GM18526 (cell line): Measurements from ENCODE around the gene NFIC.

Source experiments
- POLR2A ChIP-seq: IDR thresholded peaks from 3 replicates; pipeline ENCODE4 v1.6.1; 2011; ENCODE audit not compliant: insufficient read length; ENCODE audit errors: extremely low read depth

The NFIC gene

DNA sequence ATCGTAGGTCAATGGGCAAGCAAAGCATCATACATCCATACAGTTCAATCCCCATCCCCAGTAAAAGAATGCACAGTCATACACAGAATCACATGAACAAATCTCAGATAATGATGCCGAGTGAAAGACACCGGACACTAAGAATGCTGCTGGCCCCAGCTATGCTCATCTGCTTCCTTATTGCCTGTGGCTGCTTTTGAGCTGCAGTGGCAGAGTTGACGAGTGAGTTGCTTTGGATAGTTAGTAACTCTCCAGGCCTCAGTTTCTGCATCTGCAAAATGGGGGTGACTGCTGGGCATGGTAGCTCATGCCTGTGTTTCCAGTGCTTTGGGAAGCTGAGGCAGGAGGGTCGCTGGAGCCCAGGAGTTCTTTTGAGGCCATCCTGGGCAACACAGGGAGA is 12.9 kb upstream of the NFIC start:
- no peak for TF ChIP-seq POLR2A

- TF ChIP-seq POLR2A, result no peak
Observed at GRCh38 chr19:3356805-3357204, 9.6 kb upstream of the NFIC start.

- TF ChIP-seq POLR2A, result no peak
Observed at GRCh38 chr19:3357271-3357991, 9.0 kb upstream of the NFIC start.

DNA sequence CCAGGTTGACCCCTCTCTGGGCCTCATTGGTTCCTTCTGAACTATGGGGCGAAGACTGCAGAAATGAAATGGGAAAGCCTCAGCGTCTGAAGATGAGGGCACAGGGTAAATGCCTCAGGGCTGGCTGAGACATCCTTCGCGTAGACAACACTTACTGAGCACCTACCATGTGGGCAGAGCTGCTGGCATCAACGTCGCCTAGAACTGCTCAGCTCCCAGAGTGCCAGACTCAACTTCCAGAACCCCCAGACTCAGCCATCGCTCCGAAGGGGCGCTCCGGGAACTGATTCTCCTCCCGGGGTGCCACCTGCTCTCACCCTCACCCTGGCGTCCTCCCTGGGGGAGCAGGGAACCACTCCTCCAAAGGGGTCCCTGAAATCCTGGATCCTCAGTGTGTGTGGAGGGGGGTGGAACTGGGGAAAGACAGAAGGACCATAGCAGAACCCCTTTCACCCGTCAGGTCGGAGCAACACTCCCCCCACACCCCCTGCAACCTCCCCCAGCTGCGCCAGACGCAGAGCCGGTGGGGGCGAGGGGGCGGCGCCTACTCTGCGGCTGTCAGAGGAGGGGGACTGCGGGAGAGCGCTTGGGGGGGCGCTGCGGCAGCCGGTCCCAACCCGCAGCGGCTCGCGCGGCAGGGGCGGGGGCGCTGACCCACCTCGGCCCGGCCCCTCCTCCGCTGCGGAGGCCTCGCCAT is 8.2 kb upstream of the NFIC start:
- TF ChIP-seq POLR2A, result no peak

DNA sequence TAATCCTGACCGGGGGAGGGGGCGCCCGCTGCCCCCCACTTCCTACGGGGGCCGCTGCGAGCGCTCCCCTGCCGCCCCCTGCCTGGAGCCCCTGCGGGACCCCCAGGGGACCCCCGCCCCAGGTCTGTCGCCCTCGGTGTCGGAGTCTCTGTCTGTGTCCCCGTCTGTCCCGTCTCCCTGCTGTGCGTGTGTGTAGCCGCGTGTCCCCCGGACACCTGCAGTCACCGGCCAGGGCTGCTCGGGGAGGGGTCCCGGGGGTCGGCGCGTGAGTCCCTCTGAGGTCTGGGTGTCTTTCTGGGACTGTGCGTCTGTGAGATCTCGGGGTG is 7.7 kb upstream of the NFIC start:
- TF ChIP-seq POLR2A, result no peak

DNA sequence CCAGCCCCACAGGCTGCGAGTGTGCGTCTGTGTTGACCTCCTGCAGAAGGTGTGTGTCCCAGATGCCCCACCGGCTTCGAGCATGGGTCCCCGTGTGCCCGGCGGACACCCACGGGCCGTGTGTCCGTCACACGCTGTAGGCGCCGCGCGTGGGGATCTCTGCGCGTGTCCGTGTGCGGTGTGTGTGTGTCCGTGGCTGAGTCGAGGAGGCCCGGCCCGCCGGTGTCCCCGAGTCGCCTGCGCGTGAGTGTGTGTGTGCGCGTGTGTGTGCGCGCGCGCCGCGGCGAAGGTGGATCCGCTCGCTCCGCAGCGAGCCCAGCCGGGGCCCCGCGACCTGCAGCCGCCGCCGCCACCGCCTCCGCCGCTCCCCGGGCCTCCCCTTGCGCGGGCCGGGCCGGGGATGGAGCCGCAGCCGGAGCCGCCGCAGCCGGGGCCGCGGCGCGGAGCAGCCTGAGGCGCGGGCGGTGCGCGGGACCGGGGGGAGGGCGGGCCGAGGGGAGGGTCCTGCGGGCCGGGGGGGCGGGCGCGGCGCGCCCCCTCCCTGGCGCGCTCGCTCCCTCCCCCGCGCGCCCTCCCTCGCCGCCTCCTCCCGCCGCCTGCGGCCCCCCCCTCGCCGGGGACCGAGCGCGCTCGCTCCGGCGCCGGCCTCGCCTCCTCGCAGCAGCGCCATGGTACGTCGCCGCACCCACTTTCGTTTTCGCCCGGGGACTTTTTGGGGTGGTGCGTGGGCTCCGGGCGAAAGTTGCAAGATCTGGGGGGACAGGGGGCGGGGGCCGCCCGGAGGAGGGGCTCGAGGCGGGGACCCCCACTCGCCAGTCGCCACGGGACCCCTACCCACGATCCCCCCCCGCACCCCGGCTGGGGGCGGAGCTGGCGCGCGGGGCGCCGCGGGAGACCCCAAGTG is 7.1 kb upstream of the NFIC start:
- no peak for TF ChIP-seq POLR2A

DNA sequence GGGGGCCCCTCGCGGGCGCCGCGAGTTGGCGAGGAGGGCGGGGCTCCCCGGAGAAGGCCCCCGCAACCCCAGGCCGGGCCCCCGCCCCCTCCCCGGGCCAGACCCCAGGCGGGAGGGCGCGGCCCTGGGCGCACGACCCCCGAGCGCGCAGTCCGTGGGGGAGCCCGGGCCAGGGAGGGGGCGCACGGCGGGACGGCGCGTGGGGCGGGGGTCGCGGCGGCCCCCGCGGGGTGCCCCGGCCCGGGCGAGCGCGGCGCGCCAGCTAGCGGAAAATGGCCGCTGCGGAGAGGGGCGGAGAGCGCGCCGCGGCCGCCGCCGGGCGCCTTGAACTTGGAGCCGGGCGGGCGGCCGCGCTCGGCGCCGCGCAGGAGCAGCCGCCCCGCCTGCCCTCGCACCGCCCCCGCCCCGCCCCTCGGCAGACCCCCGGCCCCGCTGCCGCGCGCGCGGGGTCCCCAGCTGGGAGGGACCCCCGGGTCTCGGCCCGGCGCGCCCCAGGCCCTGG is 6.4 kb upstream of the NFIC start:
- TF ChIP-seq POLR2A, result no peak

DNA sequence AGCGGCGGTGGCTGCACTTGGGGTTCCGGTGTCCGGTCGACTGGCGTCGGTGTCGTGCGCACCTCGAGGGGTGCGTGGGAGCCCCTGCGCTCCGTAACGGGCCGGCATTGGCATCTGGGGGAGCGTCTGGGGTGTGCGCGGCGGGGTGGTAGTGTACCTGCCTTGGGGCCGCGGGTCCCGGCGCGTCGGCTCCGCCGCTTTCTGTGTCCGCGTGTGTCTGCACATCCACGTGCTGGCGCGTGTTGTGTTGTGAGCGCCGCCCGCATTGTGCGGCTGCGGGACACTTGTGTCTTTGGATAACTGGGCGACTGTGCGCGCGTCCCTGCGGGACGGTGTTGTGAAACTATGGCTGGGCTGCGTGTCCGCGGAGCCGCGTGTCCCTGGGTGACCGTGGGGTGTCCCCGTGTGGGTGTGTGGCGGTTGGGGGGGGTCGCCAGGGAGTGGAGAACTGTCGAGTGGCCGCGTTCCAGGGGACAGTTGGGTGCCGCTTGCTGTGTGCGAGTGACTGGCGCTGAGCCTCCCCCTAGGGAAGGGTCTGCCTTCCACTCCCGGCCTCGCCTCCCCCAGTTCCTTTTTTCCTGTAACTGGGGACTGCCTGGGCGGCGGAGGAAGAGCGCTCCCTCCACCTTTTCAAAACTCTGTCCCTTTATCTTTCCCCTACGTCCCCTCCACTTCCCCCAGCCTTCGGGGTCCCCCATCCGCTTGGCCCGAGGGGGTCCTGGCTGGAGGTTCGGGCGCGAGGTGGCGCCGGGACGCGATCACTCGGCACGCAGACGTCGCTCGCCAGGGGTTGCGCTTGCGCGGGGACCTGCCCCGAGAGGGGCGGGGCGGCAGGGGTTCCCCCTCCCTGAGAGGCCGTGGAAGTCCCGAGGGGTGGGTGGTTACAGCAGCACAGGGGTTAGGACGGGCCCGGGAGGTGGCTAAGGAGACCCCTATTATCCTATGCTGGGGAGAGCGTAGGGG is 5.7 kb upstream of the NFIC start:
- no peak for TF ChIP-seq POLR2A

- TF ChIP-seq POLR2A, result no peak
Observed at GRCh38 chr19:3361384-3362216, 4.8 kb upstream of the NFIC start.

GRCh38 chr19:3362217-3362906 is 4.0 kb upstream of the NFIC start:
- no peak for TF ChIP-seq POLR2A

- TF ChIP-seq POLR2A, result no peak
Observed at GRCh38 chr19:3363841-3364500, 2.4 kb upstream of the NFIC start.

DNA sequence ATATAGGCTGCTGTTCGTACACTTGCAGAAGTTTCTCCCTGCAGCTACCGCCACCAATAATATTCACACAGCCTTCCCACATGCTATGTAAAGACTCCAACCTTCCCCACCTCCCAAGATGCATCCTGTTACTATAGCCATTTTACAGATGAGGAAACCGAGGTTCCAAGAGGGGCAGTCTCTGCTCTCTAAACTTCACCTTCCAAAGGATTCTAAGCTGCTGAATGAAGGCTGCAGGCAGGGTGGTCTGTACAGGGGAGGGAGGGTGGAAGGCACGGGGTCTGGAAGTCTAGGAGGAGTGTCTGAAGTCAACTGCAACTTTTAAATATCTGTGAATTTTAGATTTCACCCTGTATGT is 1.9 kb upstream of the NFIC start:
- TF ChIP-seq POLR2A, result no peak
